Mononuclear cell (primary cell): ENCODE measurements around the gene NUDCD2. TPM values are rescaled to one million over a fixed set of nuclear protein-coding genes. Genes with fewer than 3 reads are reported as not detected.

Experiments used
- H3K27me3 ChIP-seq: 2 replicates; pipeline ENCODE4 v1.6.0; 2011; ENCODE audit warnings: low read length, control low read depth; ENCODE audit not compliant: insufficient read depth
- H3K4me1 ChIP-seq: 2 replicates; pipeline ENCODE4 v1.5.1; 2011; ENCODE audit warnings: mild to moderate bottlenecking, low read length, control low read depth; ENCODE audit not compliant: insufficient read depth
- H3K4me3 ChIP-seq: 2 replicates; pipeline ENCODE4 v1.5.1; 2011; ENCODE audit warnings: mild to moderate bottlenecking, low read length, moderate library complexity
- H3K9me3 ChIP-seq: 2 replicates; pipeline ENCODE4 v1.5.1; 2011; ENCODE audit warnings: low read depth, mild to moderate bottlenecking, control low read depth, low read length
- total RNA-seq: library from RNA; depleted of rRNA; stranded (reverse); fragments of >200 nt; gene quantifications from one replicate; pipeline ENCODE4 v1.2.3, GENCODE V29; 2012

Gene NUDCD2
- 11.4 TPM for total RNA-seq

- H3K9me3 ChIP-seq = no peaks in the 10 kb centered on the region
- H3K4me3 ChIP-seq = peak within 1 kb of the TSS; percentile 96
- no peaks in the 10 kb centered on the region for H3K27me3 ChIP-seq
- peaks cover 36% of the 10 kb centered on the region for H3K4me1 ChIP-seq
Observed at GRCh38 chr5:163459819-163460561, at the start of gene NUDCD2. Gene NUDCD2, minus strand, starts transcription at chr5:163460102. Its CDS starts 52 bp downstream, at chr5:163460050.

DNA sequence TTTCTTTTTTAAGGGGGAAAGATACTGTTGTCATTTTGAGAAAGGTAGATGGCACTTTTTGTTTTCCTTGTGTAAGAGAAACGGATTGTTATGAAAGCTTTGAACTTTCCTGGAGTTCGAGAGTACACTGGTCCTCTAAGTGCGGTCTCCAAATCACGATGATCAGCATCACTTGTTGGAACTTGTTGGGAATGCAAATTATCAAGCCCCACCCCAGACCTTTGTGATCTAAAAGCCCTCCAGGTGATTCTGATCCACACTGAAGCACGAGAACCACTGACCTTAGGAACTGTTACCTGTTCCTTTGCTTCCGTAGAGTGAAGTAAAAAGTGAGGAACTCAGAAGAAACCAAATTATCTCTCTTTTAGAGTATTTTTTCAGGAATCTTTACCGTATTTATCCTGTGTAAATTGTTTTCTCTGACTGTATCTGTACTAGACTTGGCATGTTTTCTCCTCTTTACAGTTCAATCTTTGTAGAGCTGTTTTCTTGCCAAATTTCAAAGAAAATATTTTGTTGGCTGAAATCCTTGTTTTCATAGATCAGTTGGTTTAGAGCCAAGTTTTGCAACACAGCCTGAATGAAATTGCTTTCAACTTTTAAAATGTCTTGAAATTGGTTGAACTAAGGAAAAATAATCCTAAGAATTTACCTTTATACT is 49.5 kb upstream of the NUDCD2 start:
- no peak overlapping the region for H3K4me3 ChIP-seq
- H3K9me3 ChIP-seq = no peaks in the 10 kb centered on the region
- H3K27me3 ChIP-seq = no peaks in the 10 kb centered on the region
- peaks cover 38% of the 10 kb centered on the region for H3K4me1 ChIP-seq

DNA sequence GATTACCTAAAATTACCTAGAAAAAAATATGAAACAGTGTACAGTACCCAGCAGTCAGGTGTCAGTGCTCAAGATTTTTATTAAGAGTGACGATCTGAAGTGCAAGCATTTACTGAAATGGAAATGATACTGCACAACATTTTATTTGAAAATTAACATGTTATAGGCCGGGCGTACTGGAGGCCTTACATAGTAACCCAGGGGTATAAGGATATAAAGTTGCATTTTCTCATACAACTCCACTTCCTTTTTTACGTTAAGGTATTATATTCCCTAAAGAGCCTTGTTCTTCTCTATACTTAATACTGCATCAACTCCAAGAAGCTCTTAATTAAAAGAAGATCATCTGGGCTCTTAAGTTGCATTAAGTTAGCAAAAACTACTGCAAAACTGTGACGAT is 48.9 kb upstream of the NUDCD2 start:
- no peaks in the 10 kb centered on the region for H3K9me3 ChIP-seq
- no peaks in the 10 kb centered on the region for H3K27me3 ChIP-seq
- H3K4me1 ChIP-seq = peaks cover 45% of the 10 kb centered on the region
- no peak overlapping the region for H3K4me3 ChIP-seq

DNA sequence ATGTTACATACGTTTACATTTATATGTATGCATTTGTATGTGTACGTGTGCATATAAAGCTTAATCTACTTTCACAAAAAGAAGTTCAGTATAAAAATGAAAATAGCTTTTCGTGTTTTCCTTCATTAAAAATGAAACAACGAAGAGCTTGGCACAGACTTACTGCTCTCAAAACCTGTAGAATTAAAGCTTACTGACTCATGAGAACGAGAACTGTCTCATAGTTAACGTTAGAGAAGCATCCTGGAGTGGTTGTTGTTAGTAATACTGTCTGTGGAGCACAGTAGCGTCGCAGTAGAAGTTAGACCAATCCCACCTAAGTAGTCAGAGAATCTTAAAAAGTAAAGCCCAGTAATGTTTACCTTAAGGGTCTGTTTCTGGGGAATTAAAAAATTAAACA is 46.8 kb upstream of the NUDCD2 start:
- no peaks in the 10 kb centered on the region for H3K9me3 ChIP-seq
- peaks cover 41% of the 10 kb centered on the region for H3K4me1 ChIP-seq
- H3K27me3 ChIP-seq = no peaks in the 10 kb centered on the region
- H3K4me3 ChIP-seq = peak overlapping the region; percentile 58

- Histone ChIP-seq H3K4me1 (peaks cover 39% of the 10 kb centered on the region), H3K9me3 (no peaks in the 10 kb centered on the region), H3K27me3 (no peaks in the 10 kb centered on the region), H3K4me3 (peak overlapping the region; percentile 58)
Observed at GRCh38 chr5:163506095-163506457, 46.2 kb upstream of the NUDCD2 start.

GRCh38 chr5:163505368-163506094 is 45.6 kb upstream of the NUDCD2 start, which contains the start of gene MAT2B:
Gene MAT2B, plus strand, starts transcription at chr5:163505619. Its CDS starts 68 bp downstream, at chr5:163505687.
- peak within 1 kb of the TSS; percentile 58 for H3K4me3 ChIP-seq
- H3K9me3 ChIP-seq = no peaks in the 10 kb centered on the region
- H3K27me3 ChIP-seq = no peaks in the 10 kb centered on the region
- peaks cover 39% of the 10 kb centered on the region for H3K4me1 ChIP-seq

- peaks cover 39% of the 10 kb centered on the region for H3K4me1 ChIP-seq
- no peaks in the 10 kb centered on the region for H3K9me3 ChIP-seq
- H3K4me3 ChIP-seq = peak overlapping the region; percentile 58
- no peaks in the 10 kb centered on the region for H3K27me3 ChIP-seq
Observed at GRCh38 chr5:163505049-163505367, 45.1 kb upstream of the NUDCD2 start.

DNA sequence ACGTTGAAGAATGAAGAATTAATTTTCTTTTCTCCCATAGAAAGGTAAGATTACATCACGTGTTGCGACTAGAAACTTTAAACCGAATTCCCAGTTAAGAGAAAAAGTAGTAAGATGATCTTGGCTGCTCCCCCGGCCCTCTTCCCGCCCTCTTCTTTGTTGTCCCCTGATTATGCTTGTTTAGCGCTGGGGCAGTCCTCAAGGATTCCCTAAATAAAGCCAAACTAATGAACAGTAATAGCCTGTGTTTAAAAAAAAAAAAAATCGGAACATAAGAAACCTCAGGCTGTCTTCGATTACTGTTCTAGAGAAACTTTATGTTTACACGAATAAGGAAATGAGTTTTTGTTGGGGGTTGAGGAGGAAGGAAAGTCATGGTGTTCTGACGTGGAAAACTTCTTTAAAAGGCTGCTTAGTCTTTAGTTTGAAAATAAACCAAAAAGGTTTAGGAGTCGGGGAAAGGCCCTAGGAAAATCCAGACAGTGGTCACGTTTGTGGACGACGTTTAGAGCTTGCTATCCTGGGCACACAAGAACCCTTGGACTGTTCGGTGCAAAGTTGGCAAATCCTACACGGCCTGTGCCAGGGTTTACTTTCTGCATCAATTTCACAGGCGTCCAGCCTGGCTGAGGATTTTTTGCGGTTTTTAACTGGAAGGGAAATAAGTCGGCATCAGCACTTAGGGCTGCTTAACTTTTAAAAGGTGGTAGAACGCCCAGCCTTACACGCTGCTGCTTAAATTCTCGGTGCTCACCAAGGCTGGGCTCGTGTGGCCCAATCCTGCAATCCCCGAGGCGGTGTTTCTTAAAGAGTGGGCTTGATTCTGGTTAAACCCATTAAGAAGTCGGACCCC is 44.4 kb upstream of the NUDCD2 start:
- Histone ChIP-seq H3K9me3 (no peaks in the 10 kb centered on the region), H3K4me3 (peak overlapping the region; percentile 58), H3K4me1 (peaks cover 35% of the 10 kb centered on the region), H3K27me3 (no peaks in the 10 kb centered on the region)

- Histone ChIP-seq H3K27me3 (no peaks in the 10 kb centered on the region), H3K9me3 (no peaks in the 10 kb centered on the region), H3K4me3 (peak overlapping the region; percentile 58), H3K4me1 (peaks cover 30% of the 10 kb centered on the region)
Observed at GRCh38 chr5:163503106-163504078, 43.5 kb upstream of the NUDCD2 start.

DNA sequence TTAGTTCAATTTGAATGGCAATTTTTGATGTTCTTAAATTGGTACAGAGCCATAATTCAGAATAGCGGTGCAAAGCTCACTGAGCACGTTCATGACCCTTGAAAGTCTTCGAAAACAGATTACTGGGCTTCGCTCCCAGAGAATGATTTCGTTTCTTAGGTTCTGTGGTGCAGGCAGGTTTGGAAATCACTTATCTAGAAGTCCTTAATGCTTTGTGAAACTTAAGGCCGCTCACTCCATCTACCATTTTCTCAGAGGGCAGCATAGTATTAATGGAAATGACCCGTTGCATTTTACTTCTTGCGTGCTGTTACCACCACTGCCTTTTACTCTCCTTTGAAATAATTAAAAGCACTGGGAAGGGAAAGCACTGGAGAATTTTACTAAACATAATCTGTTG is 42.6 kb upstream of the NUDCD2 start:
- Histone ChIP-seq H3K27me3 (no peaks in the 10 kb centered on the region), H3K4me1 (peaks cover 21% of the 10 kb centered on the region), H3K4me3 (peak overlapping the region; percentile 58), H3K9me3 (no peaks in the 10 kb centered on the region)

DNA sequence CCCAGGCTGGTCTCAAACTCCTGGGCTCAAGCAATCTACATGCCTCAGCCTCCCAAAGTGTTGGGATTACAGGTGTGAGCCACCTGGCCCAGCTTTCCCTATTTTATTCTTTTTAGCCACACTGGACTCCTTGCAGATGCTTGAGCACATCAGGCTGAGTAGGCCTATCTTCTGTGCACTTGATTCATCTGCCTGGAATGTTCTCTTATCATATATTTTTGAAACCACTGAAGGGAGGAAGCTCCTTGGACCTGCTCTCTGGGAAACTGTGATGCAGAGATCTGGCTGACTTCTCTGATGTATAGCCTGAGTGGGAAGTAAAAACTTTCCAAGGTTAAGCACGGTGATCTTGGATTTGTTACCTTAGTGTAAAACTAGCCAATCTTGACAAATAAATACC is 39.0 kb upstream of the NUDCD2 start:
- Histone ChIP-seq H3K9me3 (no peaks in the 10 kb centered on the region), H3K4me3 (no peak overlapping the region)

DNA sequence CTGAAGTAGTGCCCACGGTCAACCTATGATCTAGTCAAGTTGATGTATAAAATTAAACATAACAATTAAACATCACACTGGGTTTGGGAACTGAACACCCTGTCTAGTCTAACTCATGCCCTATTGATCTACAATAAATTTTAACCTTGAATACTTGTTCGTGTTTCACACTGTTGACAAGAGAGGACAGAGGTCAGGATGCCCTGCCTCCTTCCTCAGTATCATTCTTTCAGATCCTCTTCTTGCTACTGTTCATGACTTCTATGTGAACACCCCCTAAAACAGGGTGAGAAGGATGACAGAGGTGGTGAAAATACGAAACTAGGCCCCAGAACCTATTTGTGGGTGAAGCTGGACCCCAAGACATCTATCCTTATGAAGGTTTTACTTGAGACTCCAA is 37.4 kb upstream of the NUDCD2 start:
- Histone ChIP-seq H3K27me3 (no peaks in the 10 kb centered on the region), H3K4me3 (no peak overlapping the region), H3K9me3 (no peaks in the 10 kb centered on the region), H3K4me1 (peaks cover under 1% of the 10 kb centered on the region)

More for the DNA sequence above, 39.0 kb upstream of the NUDCD2 start:
- H3K4me1 ChIP-seq = peaks cover 7% of the 10 kb centered on the region
- H3K27me3 ChIP-seq = no peaks in the 10 kb centered on the region

- no peaks in the 10 kb centered on the region for H3K4me1 ChIP-seq
- H3K9me3 ChIP-seq = no peaks in the 10 kb centered on the region
- no peaks in the 10 kb centered on the region for H3K27me3 ChIP-seq
- H3K4me3 ChIP-seq = no peak overlapping the region
Observed at GRCh38 chr5:163496286-163496685, 36.4 kb upstream of the NUDCD2 start.

DNA sequence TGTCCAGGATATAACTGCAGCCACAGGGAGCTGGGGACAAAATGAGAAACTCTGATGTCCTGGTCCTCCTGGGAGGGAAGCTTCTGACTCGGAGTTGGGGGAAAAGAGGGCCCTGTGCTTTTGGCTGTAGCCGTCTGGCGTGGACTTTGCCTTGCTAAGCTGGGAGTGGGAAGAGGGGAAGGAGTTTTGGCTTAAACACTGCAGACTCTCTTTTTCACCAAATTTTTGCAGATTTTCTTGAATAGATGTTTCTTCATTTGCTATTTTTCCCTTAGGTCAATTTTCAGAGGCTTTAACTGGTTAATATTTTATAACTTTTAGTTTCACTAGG is 29.8 kb upstream of the NUDCD2 start:
- Histone ChIP-seq H3K27me3 (no peaks in the 10 kb centered on the region), H3K9me3 (no peaks in the 10 kb centered on the region), H3K4me3 (no peak overlapping the region), H3K4me1 (no peaks in the 10 kb centered on the region)
